Measurements from ENCODE around the gene CYP26B1. TPM values are rescaled to one million over a fixed set of nuclear protein-coding genes. Genes with fewer than 3 reads are reported as not detected.

CYP26B1 gene
- total and polyA plus RNA-seq, 4 donors = 3.6 to 9.8 (median 4.7) TPM

GRCh38 chr2:72178551-72178950, 30.9 kb upstream of the CYP26B1 start:
- no peak overlapping the region for H3K4me3 ChIP-seq (ENCODE audit: low read depth, low read length)
- DNase-seq (ENCODE audit: low read depth in 4 of 6, low spot score in 6 of 6) = no peak
- H3K9me3 ChIP-seq (ENCODE audit: control insufficient read depth, insufficient read depth, low read length) = no peaks in the 10 kb centered on the region
- H3K27me3 ChIP-seq (ENCODE audit: control insufficient read depth, insufficient read depth, low read length) = no peaks in the 10 kb centered on the region
- peaks cover 5% of the 10 kb centered on the region for H3K4me1 ChIP-seq (ENCODE audit: control insufficient read depth, insufficient read depth, low read length)
- 83% methylated on average over 1 of the region's 2 CpGs for WGBS (ENCODE audit: insufficient coverage)
- no peak overlapping the region for H3K27ac ChIP-seq (ENCODE audit: low read depth, low read length)
- peaks cover 10% of the 10 kb centered on the region for H3K36me3 ChIP-seq (ENCODE audit: control insufficient read depth, insufficient read depth, low read length)

GRCh38 chr2:72176281-72176680, 28.6 kb upstream of the CYP26B1 start:
- Histone ChIP-seq H3K27me3 (ENCODE audit: control insufficient read depth, insufficient read depth, low read length) (no peaks in the 10 kb centered on the region), H3K4me1 (ENCODE audit: control insufficient read depth, insufficient read depth, low read length) (peaks cover 5% of the 10 kb centered on the region), H3K9me3 (ENCODE audit: control insufficient read depth, insufficient read depth, low read length) (no peaks in the 10 kb centered on the region), H3K27ac (ENCODE audit: low read depth, low read length) (no peak overlapping the region), H3K4me3 (ENCODE audit: low read depth, low read length) (no peak overlapping the region), H3K36me3 (ENCODE audit: control insufficient read depth, insufficient read depth, low read length) (peaks cover 10% of the 10 kb centered on the region)
- no peak for DNase-seq (ENCODE audit: low read depth in 4 of 6, low spot score in 6 of 6)
- 100% methylated on average over 1 of the region's 1 CpG for WGBS (ENCODE audit: insufficient coverage)

- DNase-seq (ENCODE audit: low read depth in 4 of 6, low spot score in 6 of 6) = no peak
- peaks cover 10% of the 10 kb centered on the region for H3K36me3 ChIP-seq (ENCODE audit: control insufficient read depth, insufficient read depth, low read length)
- H3K9me3 ChIP-seq (ENCODE audit: control insufficient read depth, insufficient read depth, low read length) = no peaks in the 10 kb centered on the region
- WGBS (ENCODE audit: insufficient coverage) = no CpG with 5 or more reads among the region's 4 CpGs
- H3K27me3 ChIP-seq (ENCODE audit: control insufficient read depth, insufficient read depth, low read length) = no peaks in the 10 kb centered on the region
- no peak overlapping the region for H3K4me3 ChIP-seq (ENCODE audit: low read depth, low read length)
- H3K27ac ChIP-seq (ENCODE audit: low read depth, low read length) = no peak overlapping the region
- peaks cover 5% of the 10 kb centered on the region for H3K4me1 ChIP-seq (ENCODE audit: control insufficient read depth, insufficient read depth, low read length)
Observed at GRCh38 chr2:72175636-72176035, 28.0 kb upstream of the CYP26B1 start.

GRCh38 chr2:72173640-72174321, 26.1 kb upstream of the CYP26B1 start:
- H3K27ac ChIP-seq (ENCODE audit: low read depth, low read length) = no peak overlapping the region
- no peaks in the 10 kb centered on the region for H3K27me3 ChIP-seq (ENCODE audit: control insufficient read depth, insufficient read depth, low read length)
- 42% methylated on average over 3 of the region's 8 CpGs for WGBS (ENCODE audit: insufficient coverage)

GRCh38 chr2:72172478-72172877, 24.8 kb upstream of the CYP26B1 start:
- DNase-seq (ENCODE audit: low read depth in 4 of 6, low spot score in 6 of 6) = no peak
- Histone ChIP-seq H3K27me3 (ENCODE audit: control insufficient read depth, insufficient read depth, low read length) (no peaks in the 10 kb centered on the region), H3K36me3 (ENCODE audit: control insufficient read depth, insufficient read depth, low read length) (peaks cover 2% of the 10 kb centered on the region), H3K4me3 (ENCODE audit: low read depth, low read length) (no peak overlapping the region), H3K4me1 (ENCODE audit: control insufficient read depth, insufficient read depth, low read length) (peaks cover 5% of the 10 kb centered on the region), H3K9me3 (ENCODE audit: control insufficient read depth, insufficient read depth, low read length) (peaks cover 5% of the 10 kb centered on the region), H3K27ac (ENCODE audit: low read depth, low read length) (no peak overlapping the region)
- no CpG with 5 or more reads among the region's 2 CpGs for WGBS (ENCODE audit: insufficient coverage)

More at GRCh38 chr2:72173640-72174321, 26.1 kb upstream of the CYP26B1 start:
- DNase-seq (ENCODE audit: low read depth in 4 of 6, low spot score in 6 of 6) = no peak
- Histone ChIP-seq H3K4me1 (ENCODE audit: control insufficient read depth, insufficient read depth, low read length) (peaks cover 5% of the 10 kb centered on the region), H3K9me3 (ENCODE audit: control insufficient read depth, insufficient read depth, low read length) (peaks cover 2% of the 10 kb centered on the region), H3K36me3 (ENCODE audit: control insufficient read depth, insufficient read depth, low read length) (peaks cover 6% of the 10 kb centered on the region), H3K4me3 (ENCODE audit: low read depth, low read length) (no peak overlapping the region)

- Histone ChIP-seq H3K9me3 (ENCODE audit: control insufficient read depth, insufficient read depth, low read length) (peaks cover 5% of the 10 kb centered on the region), H3K4me3 (ENCODE audit: low read depth, low read length) (no peak overlapping the region), H3K4me1 (ENCODE audit: control insufficient read depth, insufficient read depth, low read length) (no peaks in the 10 kb centered on the region), H3K27me3 (ENCODE audit: control insufficient read depth, insufficient read depth, low read length) (no peaks in the 10 kb centered on the region), H3K27ac (ENCODE audit: low read depth, low read length) (no peak overlapping the region), H3K36me3 (ENCODE audit: control insufficient read depth, insufficient read depth, low read length) (no peaks in the 10 kb centered on the region)
- WGBS (ENCODE audit: insufficient coverage) = no CpG with 5 or more reads among the region's 3 CpGs
- DNase-seq (ENCODE audit: low read depth in 4 of 6, low spot score in 6 of 6) = no peak
Observed at GRCh38 chr2:72166279-72166678, 18.6 kb upstream of the CYP26B1 start.

- DNase-seq (ENCODE audit: low read depth in 4 of 6, low spot score in 6 of 6) = no peak
- no CpG with 5 or more reads among the region's 3 CpGs for WGBS (ENCODE audit: insufficient coverage)
- peaks cover 5% of the 10 kb centered on the region for H3K9me3 ChIP-seq (ENCODE audit: control insufficient read depth, insufficient read depth, low read length)
- H3K27ac ChIP-seq (ENCODE audit: low read depth, low read length) = no peak overlapping the region
- no peaks in the 10 kb centered on the region for H3K4me1 ChIP-seq (ENCODE audit: control insufficient read depth, insufficient read depth, low read length)
- no peak overlapping the region for H3K4me3 ChIP-seq (ENCODE audit: low read depth, low read length)
- H3K27me3 ChIP-seq (ENCODE audit: control insufficient read depth, insufficient read depth, low read length) = peaks cover 2% of the 10 kb centered on the region
- H3K36me3 ChIP-seq (ENCODE audit: control insufficient read depth, insufficient read depth, low read length) = no peaks in the 10 kb centered on the region
Observed at GRCh38 chr2:72165792-72166191, 18.1 kb upstream of the CYP26B1 start.

GRCh38 chr2:72162574-72162973, 14.9 kb upstream of the CYP26B1 start:
- no peaks in the 10 kb centered on the region for H3K9me3 ChIP-seq (ENCODE audit: control insufficient read depth, insufficient read depth, low read length)
- H3K4me1 ChIP-seq (ENCODE audit: control insufficient read depth, insufficient read depth, low read length) = peaks cover 18% of the 10 kb centered on the region
- no peak for DNase-seq (ENCODE audit: low read depth in 4 of 6, low spot score in 6 of 6)
- no peak overlapping the region for H3K27ac ChIP-seq (ENCODE audit: low read depth, low read length)
- no peak overlapping the region for H3K4me3 ChIP-seq (ENCODE audit: low read depth, low read length)
- no peaks in the 10 kb centered on the region for H3K36me3 ChIP-seq (ENCODE audit: control insufficient read depth, insufficient read depth, low read length)
- 89% methylated on average over 3 of the region's 5 CpGs for WGBS (ENCODE audit: insufficient coverage)
- H3K27me3 ChIP-seq (ENCODE audit: control insufficient read depth, insufficient read depth, low read length) = peaks cover 2% of the 10 kb centered on the region

GRCh38 chr2:72159211-72159993, 11.7 kb upstream of the CYP26B1 start:
- no peaks in the 10 kb centered on the region for H3K9me3 ChIP-seq (ENCODE audit: control insufficient read depth, insufficient read depth, low read length)
- H3K4me1 ChIP-seq (ENCODE audit: control insufficient read depth, insufficient read depth, low read length) = peaks cover 20% of the 10 kb centered on the region
- 77% methylated on average over 7 of the region's 12 CpGs for WGBS (ENCODE audit: insufficient coverage)
- H3K27me3 ChIP-seq (ENCODE audit: control insufficient read depth, insufficient read depth, low read length) = peaks cover 16% of the 10 kb centered on the region
- H3K27ac ChIP-seq (ENCODE audit: low read depth, low read length) = no peak overlapping the region
- DNase-seq (ENCODE audit: low read depth in 4 of 6, low spot score in 6 of 6) = peak in 1 of 6 donors; percentile 39
- no peak overlapping the region for H3K4me3 ChIP-seq (ENCODE audit: low read depth, low read length)
- peaks cover 1% of the 10 kb centered on the region for H3K36me3 ChIP-seq (ENCODE audit: control insufficient read depth, insufficient read depth, low read length)

All from spinal cord (tissue), 10 donors.